Heart right ventricle (tissue), 16 donors: ENCODE data around the gene ARL2. TPM values are rescaled to one million over a fixed set of nuclear protein-coding genes. Genes with fewer than 3 reads are reported as not detected.

ENCODE experiments used
- ATAC-seq, 8 donors: fragments of 200-7000 bp; cut with Tn5 transposase; one replicate each; pipeline ENCODE4 v1.9.1; 2020; ENCODE audit warnings: mild to moderate bottlenecking in 8 of 8, moderate library complexity in 8 of 8, moderate number of reproducible peaks in 1 of 8
- DNase-seq, 2 donors: peaks; one replicate each; pipeline ENCODE4 v3.0.0-alpha.2; 2020
- H3K27ac ChIP-seq, 10 donors: fragments of 200-600 bp; sonication (generic) in 2 of 10; one replicate each; pipeline versions ENCODE4 v1.5.0 to v1.8.0; 2020 to 2022; ENCODE audit warnings: mild to moderate bottlenecking in 3 of 10
- H3K27me3 ChIP-seq, 7 donors: fragments of 200-600 bp; one replicate each; pipeline ENCODE4 v1.8.0; 2021 to 2022; ENCODE audit warnings: mild to moderate bottlenecking in 2 of 7
- H3K36me3 ChIP-seq, 9 donors: fragments of 200-600 bp; sonication (generic) in 1 of 9; one replicate each; pipeline versions ENCODE4 v1.5.0 to v1.8.0; 2020 to 2022; ENCODE audit warnings: mild to moderate bottlenecking in 2 of 9
- H3K4me1 ChIP-seq, 9 donors: fragments of 200-600 bp; sonication (generic) in 1 of 9; one replicate each; pipeline versions ENCODE4 v1.5.0 to v1.8.0; 2020 to 2022; ENCODE audit warnings: mild to moderate bottlenecking in 4 of 9
- H3K4me3 ChIP-seq, 10 donors: fragments of 200-600 bp; sonication (generic) in 2 of 10; one replicate each; pipeline versions ENCODE4 v1.5.0 to v1.8.0; 2020 to 2022; ENCODE audit warnings: mild to moderate bottlenecking in 7 of 10, moderate library complexity in 2 of 10
- H3K9me3 ChIP-seq, 11 donors: fragments of 200-600 bp in 10 of 11; sonication (generic) in 2 of 11; one replicate each; pipeline versions ENCODE4 v1.5.0 to v1.8.0; 2013 to 2022; ENCODE audit warnings: mild to moderate bottlenecking in 2 of 11, control low read depth in 1 of 11, moderate library complexity in 1 of 11
- WGBS, 2 donors: extraction: QIAGEN DNeasy Blood & Tissue Kit; methylation state at CpG; one replicate each; pipeline ENCODE4 v1.1.7; 2013; ENCODE audit warnings: inconsistent platforms in 1 of 2; 5-methylcytosine and 5-hydroxymethylcytosine counted together
- intact Hi-C, 10 donors: fragments of 100-400 bp; cut with DNase I; formaldehyde crosslinking; loops; one replicate each; pipeline versions ENCODE4 v1.11.1 to v1.14.2; 2022
- long read RNA-seq, 3 donors: library from polyadenylated mRNA; unstranded; transcript quantifications; one replicate each; pipeline ENCODE4 v2.0.0, GENCODE V29; 2020 to 2021
- polyA plus RNA-seq, 2 donors: library from polyadenylated mRNA; stranded (reverse); fragments of 200-250 nt; gene quantifications; one replicate each; pipeline ENCODE4 v1.2.3, GENCODE V29; 2013
- total RNA-seq, 10 donors: library from RNA; stranded (reverse); fragmentation: NEBNext Ultra II Directional in 3 of 10; extraction: Animal tissue kit (Norgen Biotek cat#: 25700) in 3 of 10; gene quantifications; one replicate each; pipeline versions ENCODE4 v1.2.1 to v1.2.4, GENCODE V29; 2021 to 2023
- TF ChIP-seq, protein P1 (sequence below), 9 donors: fragments of 200-600 bp; sonication (generic) in 2 of 9; IDR thresholded peaks; one replicate each; pipeline versions ENCODE4 v1.5.0 to v1.8.0; 2021 to 2022; ENCODE audit warnings: antibody characterized with exemption in 9 of 9, mild to moderate bottlenecking in 5 of 9, moderate library complexity in 1 of 9
- donor health status: Arrhythmogenic right ventricular cardiomyopathy.
- donor health status: ischemic (EF 13 %, LVEDD 7.1; RV severe dilation, severe dysfunction).
- donor health status: healthy with polysubstance abuse.
- donor health status: DM: no; HTN: yes; CAD: no.
- donor health status: DM: no; HTN: no; CAD: no.
- donor health status: ischemic (EF 25% LVEDD 6.9; RV normal size, moderate dysfunction).
- donor health status: ischemic (EF 25% LVEDD 5.7; RV mildly dilated, moderate dysfunction).
- donor health status: healthy.
- donor health status: DM: yes; HTN: yes; CAD: no.
- donor health status: Ischemic cardiomyopathy.
- donor health status: ischemic (EF 35%, LVEDD 5.7; RV mildly dilated, moderate dysfunction).
- donor health status: nonischemic (EF 11% LVEDD 7.7; RV severe dilation, severe dysfunction).
- donor health status: DM: yes; HTN: yes; CAD: no.
- donor health status: PGD.
- donor health status: ischemic (EF 29% LVEDD 5.4; RV normal size, mild dysfunction).
- donor health status: nonischemic (EF 23%, LVEDD 6.1; RV moderate dilation, normal function).

The ARL2 gene
- total RNA-seq (100 to 1,000 TPM in 9 of 10 donors, 10 to 100 TPM in 1; 92.6 to 144 (median 117) TPM), polyA plus RNA-seq (100 to 1,000 TPM; 115 to 157 TPM)
- long read RNA-seq, donor 1, transcript ARL2-201 (5 exons, 979 nt), result major isoform, 127 of 144 reads
- long read RNA-seq, donor 1, partial matches to known transcripts, result 2 of 144 reads
- long read RNA-seq, donor 1, other reads (novel, unspliced or antisense), result 4 of 144 reads
- long read RNA-seq, donor 2, transcript ARL2-203 (1 exons, 601 nt), result minor isoform, 5 of 156 reads
- long read RNA-seq, donor 2, transcript ARL2-201 (5 exons, 979 nt), result major isoform, 137 of 156 reads
- long read RNA-seq, donor 2, partial matches to known transcripts, result 2 of 156 reads
- long read RNA-seq, donor 2, other reads (novel, unspliced or antisense), result 4 of 156 reads
- long read RNA-seq, donor 3, transcript ARL2-201 (5 exons, 979 nt), result major isoform, 65 of 69 reads
- long read RNA-seq, donor 3, partial matches to known transcripts, result 1 of 69 reads
- long read RNA-seq, donor 3, other reads (novel, unspliced or antisense), result 2 of 69 reads

DNA sequence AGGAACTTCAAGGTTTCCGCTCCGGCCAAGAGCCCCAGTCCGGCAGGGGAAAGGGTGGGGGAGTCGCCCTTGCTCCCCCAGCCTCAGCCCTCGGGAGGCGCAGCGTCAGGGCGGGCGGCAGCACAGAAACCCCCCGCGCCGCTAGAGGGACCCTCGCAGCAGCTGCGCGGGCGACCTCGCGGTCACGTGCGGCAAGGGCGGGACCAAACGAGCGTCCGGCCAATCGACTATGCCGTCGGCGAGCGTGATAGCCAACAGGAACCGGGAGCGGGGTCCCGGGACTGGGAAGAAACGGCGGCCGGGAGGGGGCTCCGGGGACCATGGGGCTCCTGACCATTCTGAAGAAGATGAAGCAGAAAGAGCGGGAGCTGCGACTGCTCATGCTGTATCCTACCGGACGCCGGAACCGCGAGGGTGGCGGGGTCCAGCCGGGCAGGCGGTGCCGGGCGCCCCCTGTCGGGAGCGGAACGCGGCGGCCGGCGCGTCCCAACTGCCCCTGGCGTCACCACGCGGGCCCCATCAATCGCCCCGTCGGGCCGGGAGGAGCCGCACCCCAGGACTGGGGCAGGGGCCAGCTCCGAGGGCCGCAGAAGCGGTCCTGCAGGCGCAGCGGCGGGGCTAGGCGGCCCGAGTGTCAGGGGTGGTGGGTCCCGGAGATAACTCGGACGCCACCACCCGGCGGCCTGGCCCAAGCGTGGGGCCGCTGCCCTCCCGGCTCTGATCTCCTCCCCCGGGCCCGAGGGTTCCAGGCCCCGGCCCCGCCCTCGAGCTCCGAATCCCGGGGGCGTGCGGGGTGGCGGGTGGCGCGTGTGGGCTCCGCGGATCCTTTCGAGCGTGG is at the start of gene ARL2:
TSS of gene ARL2 (plus strand) at position 273 of the 838 bp plus-strand sequence. CDS start at position 321, 48 bp downstream.
- intact Hi-C loops, result loop anchor here in 8 of 10 donors (1.0 to 10.0 kb wide), 12 partner anchors 13 to 169 kb away; partner anchors contain the start of genes ZNHIT2 (in 4 of the 8), CDC42BPG (in 3 of the 8), ATG2A (in 2 of the 8) and SNX15 (in 2 of the 8)
- TF ChIP-seq, protein P1, sequence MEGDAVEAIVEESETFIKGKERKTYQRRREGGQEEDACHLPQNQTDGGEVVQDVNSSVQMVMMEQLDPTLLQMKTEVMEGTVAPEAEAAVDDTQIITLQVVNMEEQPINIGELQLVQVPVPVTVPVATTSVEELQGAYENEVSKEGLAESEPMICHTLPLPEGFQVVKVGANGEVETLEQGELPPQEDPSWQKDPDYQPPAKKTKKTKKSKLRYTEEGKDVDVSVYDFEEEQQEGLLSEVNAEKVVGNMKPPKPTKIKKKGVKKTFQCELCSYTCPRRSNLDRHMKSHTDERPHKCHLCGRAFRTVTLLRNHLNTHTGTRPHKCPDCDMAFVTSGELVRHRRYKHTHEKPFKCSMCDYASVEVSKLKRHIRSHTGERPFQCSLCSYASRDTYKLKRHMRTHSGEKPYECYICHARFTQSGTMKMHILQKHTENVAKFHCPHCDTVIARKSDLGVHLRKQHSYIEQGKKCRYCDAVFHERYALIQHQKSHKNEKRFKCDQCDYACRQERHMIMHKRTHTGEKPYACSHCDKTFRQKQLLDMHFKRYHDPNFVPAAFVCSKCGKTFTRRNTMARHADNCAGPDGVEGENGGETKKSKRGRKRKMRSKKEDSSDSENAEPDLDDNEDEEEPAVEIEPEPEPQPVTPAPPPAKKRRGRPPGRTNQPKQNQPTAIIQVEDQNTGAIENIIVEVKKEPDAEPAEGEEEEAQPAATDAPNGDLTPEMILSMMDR (IDR thresholded peaks at IDR 0.05), result peak; percentile 66 to 83 (median 78)
- peak within 1 kb of the TSS; percentile 87 to 100 (median 98) for H3K27ac ChIP-seq
- ATAC-seq (peak; percentile 93 to 96 (median 96)), DNase-seq (peak; percentile 94)
- H3K36me3 ChIP-seq, result peaks cover 0 to 18% (median 6%) of the 10 kb centered on the region in 9 donors
- H3K9me3 ChIP-seq, result no peaks in the 10 kb centered on the region
- no peaks in the 10 kb centered on the region for H3K27me3 ChIP-seq
- peak within 1 kb of the TSS; percentile 57 to 92 (median 76) for H3K4me3 ChIP-seq
- peaks cover 11 to 34% (median 20%) of the 10 kb centered on the region in 9 donors for H3K4me1 ChIP-seq
- 0 to 1% methylated on average over 84 to 96 of the region's 96 CpGs for WGBS, 2 donors

DNA sequence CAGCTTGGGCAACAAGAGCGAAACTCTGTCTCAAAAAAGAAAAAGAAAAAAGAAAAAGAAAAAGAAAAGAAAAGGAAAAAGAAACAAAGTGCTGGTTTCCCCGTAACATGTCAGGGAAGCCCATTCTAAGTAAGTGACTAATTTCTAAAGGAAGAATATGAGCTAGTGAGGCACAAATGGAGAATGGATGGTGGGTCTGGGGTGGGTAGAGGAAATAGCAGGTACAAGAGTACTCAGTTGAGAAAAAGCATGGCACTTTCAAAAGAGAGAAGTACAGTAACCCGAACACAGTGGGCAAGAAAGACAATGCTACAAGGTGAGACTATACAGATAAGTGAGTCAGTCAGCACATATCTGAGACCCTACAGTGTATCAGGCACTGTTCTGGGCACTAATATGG is 46.6 kb upstream of the ARL2 start:
- no peaks in the 10 kb centered on the region for H3K9me3 ChIP-seq
- H3K36me3 ChIP-seq, result no peaks in the 10 kb centered on the region
- TF ChIP-seq, protein P1 (IDR thresholded peaks at IDR 0.05), result no peak
- intact Hi-C loops, result no loop called here
- no peak overlapping the region for H3K4me3 ChIP-seq
- H3K27ac ChIP-seq, result no peak overlapping the region
- DNase-seq, result no peak
- peaks cover 3 to 11% (median 9%) of the 10 kb centered on the region in 9 donors for H3K4me1 ChIP-seq
- WGBS, 2 donors, result 86 to 94% methylated on average over 3 of the region's 3 CpGs
- H3K27me3 ChIP-seq, result peaks cover 0 to 10% (median 0%) of the 10 kb centered on the region in 7 donors
- ATAC-seq, result no peak

DNA sequence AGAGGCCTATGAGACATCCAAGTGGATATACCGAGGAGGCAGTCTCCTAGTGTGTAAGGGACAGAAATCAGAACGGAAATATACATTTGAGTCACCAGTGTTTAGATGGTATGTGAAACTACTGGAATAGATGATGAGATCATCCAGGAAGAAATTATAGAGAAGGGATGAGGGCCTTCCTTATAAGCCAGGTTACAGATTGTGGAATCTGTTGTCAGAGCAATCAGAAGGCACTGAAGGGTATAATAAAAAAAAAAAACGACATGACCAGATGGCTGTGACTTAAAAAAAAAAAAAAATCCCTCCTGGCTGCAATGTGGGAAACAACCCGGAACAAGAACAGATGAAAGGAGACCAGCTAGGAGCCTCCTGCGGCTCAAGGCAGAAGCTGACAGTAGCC is 44.8 kb upstream of the ARL2 start:
- no peak for DNase-seq
- no peak overlapping the region for H3K4me3 ChIP-seq
- intact Hi-C loops, result no loop called here
- H3K27ac ChIP-seq, result no peak overlapping the region
- WGBS, 2 donors, result 43 to 47% methylated on average over 5 of the region's 5 CpGs
- no peaks in the 10 kb centered on the region for H3K36me3 ChIP-seq
- TF ChIP-seq, protein P1 (IDR thresholded peaks at IDR 0.05), result no peak
- H3K4me1 ChIP-seq, result peaks cover 3 to 15% (median 10%) of the 10 kb centered on the region in 9 donors
- no peaks in the 10 kb centered on the region for H3K9me3 ChIP-seq
- peaks cover 0 to 27% (median 0%) of the 10 kb centered on the region in 7 donors for H3K27me3 ChIP-seq
- ATAC-seq, result no peak

DNA sequence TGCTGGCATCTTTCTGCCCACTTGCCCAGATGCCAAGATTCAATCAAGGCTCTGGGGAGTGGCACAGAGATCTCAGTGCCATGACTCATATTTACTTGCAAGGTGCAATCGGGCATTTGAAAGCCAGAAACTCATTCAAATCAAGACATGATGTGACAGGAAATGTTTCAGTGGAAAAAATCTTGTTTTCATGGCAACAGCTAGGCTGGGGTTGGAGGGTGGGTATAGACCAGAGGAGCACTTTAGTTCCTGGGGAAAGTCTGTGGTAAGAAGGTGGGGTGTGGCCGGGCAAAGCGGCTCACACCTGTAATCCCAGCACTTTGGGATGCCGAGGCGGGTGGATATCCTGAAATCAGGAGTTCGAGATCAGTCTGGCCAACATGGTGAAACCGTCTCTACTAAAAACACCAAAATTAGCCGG is 43.2 kb upstream of the ARL2 start:
- H3K36me3 ChIP-seq, result no peaks in the 10 kb centered on the region
- H3K27me3 ChIP-seq, result peaks cover 0 to 39% (median 4%) of the 10 kb centered on the region in 7 donors
- intact Hi-C loops, result no loop called here
- TF ChIP-seq, protein P1 (IDR thresholded peaks at IDR 0.05), result no peak
- peaks cover 3 to 15% (median 10%) of the 10 kb centered on the region in 9 donors for H3K4me1 ChIP-seq
- H3K27ac ChIP-seq, result no peak overlapping the region
- no peak for ATAC-seq
- 90 to 92% methylated on average over 8 of the region's 8 CpGs for WGBS, 2 donors
- H3K9me3 ChIP-seq, result no peaks in the 10 kb centered on the region
- no peak overlapping the region for H3K4me3 ChIP-seq
- DNase-seq, result no peak
